ENCODE results near the gene RIMS3.
"Not testable (repeated sequence)": the region's sequence is repeated elsewhere in the genome, so short reads cannot be mapped to it uniquely, and the experiment has no call there.

The RIMS3 gene

DNA sequence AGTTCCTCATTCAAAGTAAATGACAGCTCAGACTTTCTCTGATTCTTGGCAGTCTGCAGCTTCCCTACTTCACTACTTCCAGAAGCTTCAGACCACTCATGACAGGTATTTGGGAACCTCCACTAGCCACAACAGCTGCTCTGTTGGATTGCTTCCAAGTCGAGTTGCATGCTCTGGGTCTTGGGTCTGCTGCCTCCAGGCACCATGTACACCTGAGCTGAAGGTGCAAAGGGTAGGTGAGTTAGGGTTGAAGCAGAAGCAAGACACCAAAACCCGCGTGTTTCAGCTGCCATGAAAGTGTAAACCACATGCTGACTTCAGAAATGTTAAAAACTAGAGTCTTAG is 71.3 kb downstream of the RIMS3 start:
- DNase-seq (ENCODE audit: low read depth in 3 of 3, low spot score in 1 of 3), result no peak

DNA sequence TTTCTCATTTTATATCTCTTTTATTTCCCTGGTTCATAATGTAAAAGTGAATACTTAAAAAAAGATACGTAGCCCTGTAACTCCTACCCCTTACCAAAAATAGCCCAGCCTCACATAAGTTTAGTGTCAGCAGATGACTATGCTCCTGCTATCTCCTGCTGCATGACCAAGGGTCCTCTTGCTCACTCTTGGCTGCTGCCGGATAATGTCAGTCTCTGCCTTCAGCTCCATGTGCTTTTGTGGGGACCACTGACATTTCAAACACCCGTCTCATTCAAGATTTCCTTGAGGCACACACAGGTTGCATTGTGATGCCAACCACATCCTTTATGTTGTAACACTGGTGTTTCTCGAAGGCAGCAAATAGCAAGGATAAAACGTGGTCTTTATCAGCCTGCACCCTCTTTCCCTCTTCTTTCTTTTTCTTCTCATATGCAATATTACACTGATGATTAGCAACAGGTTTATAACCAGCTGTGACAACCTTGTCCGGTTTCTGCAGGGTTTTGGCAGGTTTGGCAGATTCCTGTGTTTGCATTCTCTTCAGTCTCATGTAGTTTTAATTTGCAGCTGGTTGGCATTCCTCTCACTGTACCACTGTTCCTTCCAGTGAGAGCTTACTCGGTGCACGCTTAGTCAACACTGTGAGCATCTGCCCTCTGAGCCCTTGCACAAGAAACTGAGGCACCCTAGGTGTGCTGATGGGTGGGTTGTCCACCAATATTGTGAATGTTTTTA is 71.9 kb downstream of the RIMS3 start:
- DNase-seq (ENCODE audit: low read depth in 3 of 3, low spot score in 1 of 3), result no peak

DNA sequence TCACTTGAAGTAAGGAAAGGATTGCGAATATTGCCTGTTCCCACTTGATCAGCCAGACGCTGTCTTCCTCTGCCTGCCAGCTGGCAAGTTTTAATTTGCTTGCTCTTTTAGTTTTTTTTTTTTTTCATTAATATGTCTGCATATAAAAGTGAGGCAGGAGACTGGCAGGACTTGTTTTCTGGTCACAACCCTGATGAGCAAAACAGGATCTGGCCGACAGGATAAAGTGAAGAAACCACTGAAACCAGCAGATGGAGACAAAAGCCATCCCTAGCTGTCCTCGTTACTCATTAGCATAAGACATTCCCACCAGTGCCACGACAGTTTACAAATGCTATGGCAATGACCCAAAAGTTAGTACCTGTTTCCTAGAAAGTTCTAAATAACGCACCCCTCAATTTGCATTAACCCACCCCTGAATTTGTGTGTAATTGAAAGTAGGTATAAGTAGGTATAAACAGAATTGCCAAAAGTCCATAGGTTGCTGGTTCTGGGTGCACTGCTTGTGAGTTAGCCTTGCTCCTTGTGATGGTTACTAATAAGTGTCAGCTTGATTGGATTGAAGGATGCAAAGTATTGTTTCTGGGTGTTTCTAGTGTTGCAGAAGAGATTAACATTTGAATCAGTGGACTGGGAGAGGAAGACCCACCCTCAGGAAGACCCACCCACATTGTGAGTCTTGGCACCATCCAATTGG is 73.2 kb downstream of the RIMS3 start:
- no peak for DNase-seq (ENCODE audit: low read depth in 3 of 3, low spot score in 1 of 3)

DNA sequence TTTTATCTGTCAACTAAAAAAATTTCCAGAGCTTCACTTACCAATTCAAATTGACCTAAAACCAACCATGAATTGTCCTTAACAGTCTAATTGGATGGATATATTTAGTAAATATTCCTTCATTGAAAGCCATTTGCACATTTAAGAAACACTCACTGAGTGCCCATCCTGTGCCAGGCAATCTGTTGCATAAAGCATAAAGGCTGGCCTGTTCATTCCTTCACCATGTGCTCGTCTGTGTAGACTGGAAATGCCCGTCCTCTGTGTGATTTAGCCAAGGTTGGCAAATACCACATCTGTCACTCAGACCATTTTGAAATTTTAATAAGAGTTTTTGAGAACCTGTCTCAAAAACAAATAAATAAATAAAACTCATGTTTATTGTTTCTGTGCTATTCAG is 76.9 kb downstream of the RIMS3 start:
- no peak for DNase-seq (ENCODE audit: low read depth in 3 of 3, low spot score in 1 of 3)

DNA sequence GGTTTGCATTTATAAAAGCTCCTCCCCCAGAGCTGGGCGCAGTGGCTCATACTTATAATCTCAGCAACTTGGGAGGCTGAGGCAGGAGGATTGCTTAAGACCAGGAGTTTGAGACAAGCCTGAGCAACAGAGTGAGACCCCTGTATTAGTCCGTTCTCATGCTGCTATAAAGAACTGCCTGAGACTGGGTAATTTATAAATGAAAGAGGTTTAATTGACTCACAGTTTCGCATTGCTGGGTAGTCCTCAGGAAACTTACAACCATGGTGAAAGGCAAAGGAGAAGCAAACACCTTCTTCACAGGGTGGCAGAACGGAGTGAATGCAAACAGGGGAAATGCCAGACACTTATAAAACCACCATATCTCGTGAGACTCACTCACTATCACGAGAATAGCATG is 81.5 kb downstream of the RIMS3 start:
- DNase-seq (ENCODE audit: low read depth in 3 of 3, low spot score in 1 of 3), result no peak

DNA sequence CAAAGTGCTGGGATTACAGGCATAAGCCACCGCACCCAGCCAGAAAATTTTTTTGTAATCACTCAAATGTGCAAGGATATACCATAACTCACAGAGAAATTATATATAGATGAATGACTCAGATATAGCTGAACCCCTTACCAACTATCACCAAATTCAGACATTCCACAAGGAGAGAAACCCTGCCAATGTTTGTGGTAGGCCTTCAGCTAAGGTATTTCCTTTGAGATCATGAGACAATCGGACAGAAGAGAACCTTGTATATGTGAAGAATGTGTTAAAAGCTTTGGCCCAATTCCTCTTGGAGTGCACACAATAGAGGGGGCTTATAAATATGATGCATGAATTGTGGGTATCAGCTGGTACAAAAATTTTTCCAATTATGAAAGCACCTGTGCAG is 83.4 kb downstream of the RIMS3 start:
- DNase-seq (ENCODE audit: low read depth in 3 of 3, low spot score in 1 of 3), result no peak

DNA sequence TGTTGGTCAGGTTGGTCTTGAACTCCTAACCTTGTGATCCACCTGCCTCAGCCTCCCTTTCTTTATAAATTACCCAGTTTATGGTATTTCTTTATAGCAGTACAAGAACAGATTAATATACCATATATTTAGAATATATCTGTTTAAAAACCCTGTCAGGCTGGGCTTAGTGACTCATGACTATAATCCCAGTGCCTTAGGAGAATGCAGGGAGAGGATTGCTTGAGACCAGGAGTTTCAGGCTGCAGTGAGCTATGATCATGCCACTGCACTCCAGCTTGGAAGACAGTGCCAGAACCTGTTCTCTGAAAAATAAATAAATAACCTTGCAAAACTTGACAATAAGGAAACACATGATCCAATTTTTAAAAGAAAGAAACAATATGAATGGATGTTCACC is 90.1 kb downstream of the RIMS3 start:
- DNase-seq (ENCODE audit: low read depth in 3 of 3, low spot score in 1 of 3), result no peak

DNA sequence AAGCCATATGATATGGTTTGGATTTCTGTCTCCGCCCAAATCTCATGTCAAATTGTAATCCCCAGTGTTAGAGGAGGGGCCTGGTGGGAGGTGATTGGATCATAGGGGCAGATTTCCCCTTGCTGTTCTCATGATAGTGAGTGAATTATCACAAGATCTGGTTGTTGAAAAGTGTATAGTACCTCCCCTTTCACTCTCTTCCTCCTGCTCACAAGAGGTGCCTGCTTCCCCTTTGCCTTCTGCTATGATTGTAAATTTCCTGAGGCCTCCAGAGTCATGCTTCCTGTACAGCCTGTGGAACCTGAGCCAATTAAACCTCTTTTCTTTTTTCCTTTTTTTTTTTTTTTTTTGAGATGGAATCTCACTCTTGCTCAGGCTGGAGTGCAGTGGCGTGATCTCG is 90.7 kb downstream of the RIMS3 start:
- DNase-seq (ENCODE audit: low read depth in 3 of 3, low spot score in 1 of 3), result not testable (repeated sequence)
